GM21447 (cell line): ENCODE data around the gene LRRC74A.
"Not testable (repeated sequence)": the region's sequence is repeated elsewhere in the genome, so short reads cannot be mapped to it uniquely, and the experiment has no call there.

Experiments
- ATAC-seq: cut with Tn5 transposase; IDR thresholded peaks from one replicate; pipeline ENCODE4 v1.9.1; 2021; ENCODE audit not compliant: unreplicated experiment

Gene LRRC74A

DNA sequence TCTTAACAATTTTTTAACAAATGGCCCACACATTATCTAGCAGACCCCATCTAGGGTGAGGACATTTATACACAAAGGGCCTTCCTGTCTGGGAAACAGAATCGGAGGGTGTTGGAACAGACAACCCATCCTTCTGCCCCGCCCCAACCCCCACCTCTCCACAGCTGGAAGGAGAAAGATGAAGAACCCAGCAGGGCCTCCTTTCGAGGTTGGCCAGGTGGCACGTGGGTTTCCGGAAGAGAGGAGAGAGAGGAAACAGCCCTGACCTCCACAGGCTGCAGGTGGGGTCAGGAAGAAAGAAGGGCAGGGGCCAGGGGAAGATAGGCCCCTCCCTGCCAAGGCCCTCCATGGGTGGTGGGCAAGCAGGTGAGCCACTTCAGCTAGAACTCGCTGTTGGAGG lies 57.2 kb downstream of the LRRC74A start:
- no peak for ATAC-seq

DNA sequence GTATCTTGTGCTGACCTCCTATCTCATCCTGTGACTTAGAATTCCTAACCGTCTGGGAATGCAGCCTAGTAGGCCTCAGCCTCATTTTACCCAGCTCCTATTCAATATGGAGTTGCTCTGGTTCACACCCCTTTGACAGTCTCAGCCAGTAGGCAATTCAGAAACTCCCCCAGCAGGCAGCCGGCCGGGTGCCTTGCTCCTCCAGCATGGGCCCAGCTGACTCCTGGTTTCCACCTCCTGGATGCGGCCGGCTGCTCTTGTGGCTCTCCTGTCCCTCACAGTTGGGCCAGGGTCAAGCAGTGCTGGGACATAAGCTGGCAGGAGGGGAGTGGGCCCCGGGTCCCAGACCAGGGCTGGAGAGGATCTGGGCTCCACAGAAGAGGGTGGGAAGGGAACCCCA lies 58.2 kb downstream of the LRRC74A start:
- no peak for ATAC-seq

DNA sequence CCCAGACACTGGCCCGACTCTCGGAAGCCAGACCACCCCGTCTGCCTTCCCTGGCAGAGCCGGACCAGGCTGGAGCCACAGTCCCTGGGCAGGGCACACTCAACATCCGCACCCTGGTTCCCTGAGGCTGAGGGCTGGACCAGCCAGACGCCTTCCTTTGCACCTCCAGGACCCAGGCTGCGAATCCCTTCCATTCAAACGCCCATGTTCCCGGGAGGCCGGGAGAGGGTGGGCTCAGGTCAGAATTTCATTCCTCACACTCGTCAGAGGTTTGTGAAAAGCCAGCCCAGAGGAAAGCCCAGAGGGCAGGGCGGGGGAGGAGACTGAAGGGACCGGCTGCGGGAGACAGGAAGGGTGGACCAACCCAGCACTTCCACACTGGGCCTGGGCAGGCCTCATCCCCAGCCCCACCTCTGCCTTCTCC lies 58.7 kb downstream of the LRRC74A start:
- ATAC-seq: no peak

DNA sequence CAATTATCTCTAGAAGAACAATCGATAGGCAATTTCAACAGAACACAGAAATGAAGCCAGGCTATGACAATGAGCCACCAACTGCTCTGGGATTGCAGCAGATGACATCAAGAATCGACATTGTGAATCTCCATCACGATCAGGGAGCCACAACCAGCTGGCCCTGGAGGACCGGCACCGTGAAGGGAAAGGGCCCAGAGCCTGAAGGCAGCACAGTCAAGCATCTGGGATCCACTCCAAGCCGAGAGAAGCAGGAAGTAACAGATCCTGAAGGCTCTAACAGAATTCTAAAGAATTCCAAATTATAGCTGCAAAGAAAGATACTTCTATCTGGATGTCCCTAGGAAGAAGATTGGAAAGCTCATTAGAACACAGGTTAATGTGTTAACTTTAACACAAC lies 61.0 kb downstream of the LRRC74A start:
- ATAC-seq: no peak

DNA sequence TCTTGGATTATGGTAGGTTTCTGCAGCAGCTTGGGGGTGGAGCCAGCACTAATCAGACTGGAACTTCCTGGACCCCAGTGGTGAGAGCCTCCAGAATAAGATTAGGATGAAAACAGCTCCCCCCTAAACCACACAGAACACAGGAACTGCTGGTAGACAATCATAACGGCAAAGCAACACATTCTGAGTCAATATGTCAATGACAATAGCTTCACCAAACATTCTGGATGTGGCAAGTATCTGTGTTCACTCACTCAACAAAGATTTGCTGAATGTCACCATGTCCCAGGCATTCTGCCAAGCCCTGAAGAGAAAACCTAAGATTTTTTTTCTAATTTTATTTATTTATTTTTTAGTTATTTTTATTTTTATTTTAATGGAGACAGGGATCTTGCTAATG lies 65.2 kb downstream of the LRRC74A start:
- ATAC-seq: no peak

DNA sequence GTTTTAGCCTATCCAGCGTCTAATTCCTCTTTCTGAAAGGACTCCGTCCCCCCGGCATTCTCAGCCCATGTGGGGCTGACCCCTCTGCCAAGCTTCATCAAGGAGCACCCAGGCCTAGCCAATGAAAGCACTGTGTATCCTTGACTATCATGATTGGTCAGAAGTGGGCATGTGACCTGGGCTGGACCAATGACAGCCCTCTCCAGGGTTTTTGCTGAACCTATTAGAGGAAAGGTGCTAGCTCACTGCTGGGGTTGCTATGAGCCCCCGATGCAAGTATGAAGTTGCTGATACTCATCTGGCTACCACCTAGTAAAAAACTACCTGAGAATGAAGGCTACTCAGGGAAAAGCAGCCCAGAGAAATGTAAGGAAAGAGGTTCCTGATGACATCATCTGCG lies 68.1 kb downstream of the LRRC74A start:
- ATAC-seq: no peak

GRCh38 chr14:76898006-76898405 lies 71.8 kb downstream of the LRRC74A start:
- ATAC-seq: not testable (repeated sequence)

- ATAC-seq: no peak
Observed at GRCh38 chr14:76900682-76901081, 74.5 kb downstream of the LRRC74A start.

DNA sequence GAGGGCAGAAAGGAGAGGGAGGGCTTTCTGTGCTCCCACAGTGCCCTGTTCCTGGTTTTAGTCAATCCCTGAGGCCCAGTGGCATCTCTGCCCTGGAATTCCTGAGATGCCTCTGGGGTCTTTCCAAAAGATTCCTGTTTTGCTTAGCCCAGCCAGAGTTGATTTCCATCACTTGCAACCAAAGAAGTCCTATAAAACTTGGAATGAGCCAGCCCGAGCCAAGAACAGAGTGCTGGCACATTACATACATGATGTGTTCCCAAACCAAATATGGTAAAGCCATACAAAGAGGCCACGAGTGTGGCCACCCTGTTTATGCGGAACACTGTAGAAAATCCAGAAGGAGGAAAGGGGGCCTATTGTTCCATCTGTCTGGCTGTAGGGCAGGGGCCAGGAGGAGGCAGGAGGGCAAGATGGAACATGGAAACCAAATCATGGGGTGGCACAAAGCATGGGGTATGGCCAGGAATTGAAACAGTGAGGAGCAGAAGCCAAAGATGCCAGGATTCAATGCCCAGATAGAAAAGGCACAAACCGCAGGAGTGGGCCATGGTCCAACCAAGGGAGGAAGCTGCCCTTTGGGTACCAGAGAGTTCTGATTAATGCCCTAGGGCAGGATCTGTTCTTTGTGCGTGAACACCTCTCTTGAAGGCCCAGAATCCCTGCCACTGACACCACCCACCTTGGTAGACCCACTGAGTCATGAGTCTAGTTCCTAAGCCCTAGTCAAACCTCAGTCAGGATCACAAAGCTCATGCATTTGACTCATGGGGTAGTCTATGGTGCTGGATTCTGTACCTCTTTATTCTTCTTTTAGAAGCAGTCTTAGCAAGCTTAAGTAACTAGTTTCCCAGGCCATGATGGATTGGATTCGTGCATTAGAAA lies 75.2 kb downstream of the LRRC74A start:
- ATAC-seq: no peak

DNA sequence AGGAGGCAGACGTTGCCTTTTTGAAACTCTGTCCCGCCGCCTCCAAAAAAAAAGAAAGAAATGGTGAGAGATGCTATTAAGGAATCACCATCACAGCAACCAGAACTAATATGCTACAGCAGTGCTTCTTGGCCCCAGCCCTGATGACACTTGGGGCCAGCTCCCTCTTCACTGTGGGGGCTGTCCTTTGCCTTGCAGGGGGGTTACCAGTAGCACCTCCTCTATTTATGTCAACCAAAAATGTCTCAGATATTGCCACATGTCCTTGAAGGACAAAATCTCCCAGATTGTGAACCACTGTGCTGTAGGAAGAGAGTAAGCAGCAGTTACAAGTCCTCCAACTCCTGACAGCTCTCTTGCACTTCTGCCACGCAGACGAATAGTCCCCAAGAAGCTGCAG lies 76.4 kb downstream of the LRRC74A start:
- ATAC-seq: no peak

GRCh38 chr14:76904100-76904739 lies 78.0 kb downstream of the LRRC74A start:
- no peak for ATAC-seq

- peak; percentile 83 for ATAC-seq
Observed at GRCh38 chr14:76904740-76905569, 78.7 kb downstream of the LRRC74A start.

DNA sequence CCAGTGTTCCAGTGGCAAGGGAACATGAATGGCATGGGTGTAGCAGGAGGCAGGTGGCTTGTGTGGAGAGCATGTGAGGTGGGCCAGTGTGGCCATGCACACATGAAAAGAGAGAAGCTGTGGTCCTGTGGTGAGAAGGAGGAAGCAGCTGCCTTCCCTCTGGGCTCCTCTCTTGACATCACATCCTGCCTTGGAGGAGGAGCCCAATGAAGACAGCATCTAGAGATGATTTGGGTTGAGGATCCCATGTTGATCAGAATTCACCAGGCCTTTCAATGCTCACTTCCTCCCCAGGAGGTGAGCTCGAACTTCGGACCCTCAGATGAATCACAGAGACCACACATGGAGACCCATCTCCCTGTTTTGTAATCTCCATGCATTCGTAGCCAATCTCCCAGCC lies 82.6 kb downstream of the LRRC74A start:
- ATAC-seq: no peak

DNA sequence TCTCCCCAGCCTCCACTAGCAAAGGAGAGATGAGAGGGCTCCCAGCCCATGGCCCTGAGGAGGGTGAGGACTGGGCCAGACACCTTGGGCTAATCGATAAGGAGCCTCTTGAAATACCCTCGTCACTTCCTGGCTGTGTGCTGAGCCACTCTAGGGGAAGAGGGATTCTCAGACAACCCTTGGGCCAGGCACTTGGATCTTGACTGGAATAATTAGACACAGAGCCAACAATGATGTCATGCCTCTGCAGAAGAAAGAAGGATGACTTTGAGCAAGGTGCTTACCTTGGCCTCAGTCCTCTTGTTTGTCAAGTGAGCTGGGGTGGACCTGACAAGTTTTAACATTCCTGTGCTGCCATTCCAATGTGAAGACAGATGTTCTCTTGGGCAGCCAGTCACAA lies 83.1 kb downstream of the LRRC74A start:
- no peak for ATAC-seq

DNA sequence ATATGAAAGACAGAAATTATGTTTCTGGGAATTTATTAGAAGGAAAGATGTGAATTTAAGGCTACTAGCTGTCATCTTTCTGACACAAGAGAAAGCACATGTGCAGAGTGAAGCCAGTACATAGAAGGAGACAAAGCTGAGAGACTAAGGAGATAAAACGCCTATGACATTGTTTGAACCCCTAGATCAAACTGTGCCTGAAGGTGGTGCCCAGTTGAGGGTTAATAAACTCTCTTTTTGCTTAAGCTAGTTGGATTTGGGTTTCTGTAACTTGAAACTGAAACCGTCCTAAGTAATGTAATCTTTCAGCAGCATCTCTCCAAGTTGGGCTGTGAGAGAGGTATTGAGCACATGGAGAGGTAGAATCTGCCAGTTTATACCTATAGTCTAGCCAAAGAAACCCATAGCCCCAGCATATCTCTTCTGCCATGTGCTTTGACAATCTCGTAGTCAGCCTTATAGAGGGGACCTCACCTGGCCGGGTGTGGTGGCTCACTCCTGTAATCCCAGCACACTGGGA lies 84.2 kb downstream of the LRRC74A start:
- ATAC-seq: no peak

DNA sequence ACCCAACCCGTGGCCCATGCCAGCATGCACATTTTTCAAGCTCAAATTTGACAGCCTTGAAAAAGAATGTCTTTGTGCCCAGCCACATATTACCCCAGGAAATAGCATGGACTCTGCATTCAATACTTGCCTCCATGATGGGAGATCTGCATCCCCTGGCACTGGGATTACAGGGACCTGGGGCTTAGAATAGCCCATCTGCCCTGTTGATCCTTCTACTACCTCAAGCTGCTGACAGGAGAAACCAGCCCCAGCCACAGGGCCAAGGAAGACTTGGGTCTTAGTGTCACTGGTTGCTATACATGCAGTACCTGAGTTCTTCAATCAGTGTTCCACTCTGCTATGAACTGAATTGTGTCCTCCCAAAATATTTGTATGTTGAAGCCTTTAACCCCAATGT lies 85.3 kb downstream of the LRRC74A start:
- ATAC-seq: no peak

DNA sequence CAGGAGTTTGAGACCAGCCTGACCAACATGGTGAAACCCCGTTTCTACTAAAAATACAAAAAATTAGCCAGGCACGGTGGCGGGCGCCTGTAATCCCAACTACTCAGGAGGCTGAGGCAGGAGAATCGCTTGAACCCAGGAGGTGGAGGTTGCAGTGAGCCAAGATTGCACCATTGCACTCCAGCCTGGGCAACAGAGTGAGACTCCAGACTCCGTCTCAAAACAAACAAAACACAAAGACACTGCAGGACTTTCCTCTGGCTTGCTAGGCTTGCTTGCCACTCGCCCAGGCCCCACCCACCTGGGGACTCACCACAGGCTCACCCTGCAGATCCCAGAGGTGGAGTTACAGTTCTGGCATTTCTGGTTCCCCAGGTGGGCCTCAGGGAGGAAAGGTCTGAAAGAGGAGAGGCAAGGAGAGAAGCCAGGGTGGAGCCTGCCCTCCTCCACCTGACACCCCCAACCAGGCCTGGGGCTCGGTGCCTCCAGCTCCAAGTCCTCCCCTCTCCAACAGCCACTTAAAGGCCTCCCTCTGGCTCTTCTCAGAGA lies 88.4 kb downstream of the LRRC74A start:
- not testable (repeated sequence) for ATAC-seq

DNA sequence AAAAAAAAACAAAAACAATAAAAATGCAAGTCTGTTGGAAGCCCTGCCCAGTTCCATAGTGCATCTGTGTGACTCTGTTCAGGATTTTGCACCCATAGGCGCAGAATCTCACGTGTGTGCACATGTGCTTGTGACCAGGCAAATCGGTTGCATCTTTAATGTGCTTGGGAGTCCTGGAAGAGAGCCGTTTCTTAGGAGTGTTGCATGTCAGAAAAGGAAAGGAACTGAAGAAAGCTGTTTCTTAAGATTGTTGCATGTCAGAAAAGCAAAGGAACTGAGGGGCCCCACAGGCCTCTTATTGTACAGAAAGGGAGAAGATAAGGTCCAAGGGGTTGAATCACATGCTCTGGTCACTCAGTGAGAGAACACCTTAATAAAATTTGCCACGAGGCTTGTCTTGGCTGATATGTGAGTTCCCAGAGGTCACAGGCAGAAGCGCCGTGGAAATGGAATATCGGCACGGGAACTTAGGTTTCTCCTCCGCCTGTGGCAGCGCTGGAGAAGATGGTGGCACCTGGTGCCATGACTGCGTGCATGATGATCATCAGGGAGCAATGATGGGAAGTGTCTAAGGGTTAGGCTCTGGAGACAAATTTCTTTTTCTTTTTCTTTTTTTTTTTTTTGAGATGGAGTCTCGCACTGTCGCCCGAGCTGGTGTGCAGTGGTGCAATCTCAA lies 90.0 kb downstream of the LRRC74A start:
- no peak for ATAC-seq

DNA sequence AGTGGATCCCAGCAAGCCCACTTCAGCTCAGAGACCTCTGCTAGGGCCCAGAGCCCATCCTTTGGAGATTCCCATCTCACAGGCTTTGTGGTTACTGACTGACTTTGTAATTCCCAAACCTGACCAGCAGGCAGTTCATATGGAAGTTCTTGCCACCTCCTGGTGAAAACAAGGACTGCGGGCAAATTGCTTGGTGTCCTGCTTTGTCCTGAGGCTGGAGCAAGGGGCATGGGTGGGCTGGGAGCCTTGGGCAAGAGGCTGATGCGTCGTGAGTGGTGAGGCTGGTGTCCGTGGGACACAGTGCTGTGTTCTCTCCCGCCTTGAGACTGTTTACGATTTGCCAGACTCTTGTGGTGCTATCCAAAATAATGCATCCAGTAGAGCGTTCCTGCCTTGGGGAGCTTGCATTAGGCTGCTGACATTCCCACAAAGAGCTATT lies 91.0 kb downstream of the LRRC74A start:
- no peak for ATAC-seq

GRCh38 chr14:76917745-76918255 lies 91.6 kb downstream of the LRRC74A start:
- no peak for ATAC-seq
